Measurements from ENCODE around the gene OR2A5.
"Not testable (repeated sequence)": the region's sequence is repeated elsewhere in the genome, so short reads cannot be mapped to it uniquely, and the experiment has no call there.

Gene OR2A5

GRCh38 chr7:144048648-144049047 lies at the start of gene OR2A5:
OR2A5 (plus strand) TSS chr7:144048948; CDS start chr7:144050402, 1,454 bp downstream.
- no peak for DNase-seq

- DNase-seq: no peak
Observed at GRCh38 chr7:144000020-144000419, 48.7 kb upstream of the OR2A5 start, which contains the start of gene OR6B1. OR6B1 (plus strand) TSS chr7:144000320; CDS start chr7:144003997, 3,677 bp downstream.

- DNase-seq: no peak
Observed at GRCh38 chr7:144001543-144001942, 47.2 kb upstream of the OR2A5 start.

- no peak for DNase-seq
Observed at GRCh38 chr7:144004703-144005102, 44.0 kb upstream of the OR2A5 start.

GRCh38 chr7:144006029-144006691 lies 42.6 kb upstream of the OR2A5 start:
- no peak for DNase-seq

GRCh38 chr7:144006692-144007042 lies 42.1 kb upstream of the OR2A5 start:
- DNase-seq: no peak

GRCh38 chr7:144009361-144009760 lies 39.4 kb upstream of the OR2A5 start:
- no peak for DNase-seq

GRCh38 chr7:144010061-144010460 lies 38.7 kb upstream of the OR2A5 start:
- DNase-seq: not testable (repeated sequence)

- not testable (repeated sequence) for DNase-seq
Observed at GRCh38 chr7:144010821-144011220, 37.9 kb upstream of the OR2A5 start.

GRCh38 chr7:144011458-144012230 lies 37.1 kb upstream of the OR2A5 start:
- no peak for DNase-seq

GRCh38 chr7:144018065-144018464 lies 30.7 kb upstream of the OR2A5 start:
- DNase-seq: no peak

GRCh38 chr7:144019457-144019856 lies 29.3 kb upstream of the OR2A5 start:
- DNase-seq: no peak

GRCh38 chr7:144020340-144020739 lies 28.4 kb upstream of the OR2A5 start:
- DNase-seq: no peak

- DNase-seq: no peak
Observed at GRCh38 chr7:144022169-144022568, 26.6 kb upstream of the OR2A5 start.

GRCh38 chr7:144023171-144023827 lies 25.4 kb upstream of the OR2A5 start:
- no peak for DNase-seq

- DNase-seq: no peak
Observed at GRCh38 chr7:144024213-144024612, 24.5 kb upstream of the OR2A5 start.

GRCh38 chr7:144026203-144026883 lies 22.4 kb upstream of the OR2A5 start:
- DNase-seq: no peak

- DNase-seq: no peak
Observed at GRCh38 chr7:144027070-144027469, 21.7 kb upstream of the OR2A5 start.

GRCh38 chr7:144027974-144028373 lies 20.8 kb upstream of the OR2A5 start:
- DNase-seq: no peak

- DNase-seq: no peak
Observed at GRCh38 chr7:144028547-144028946, 20.2 kb upstream of the OR2A5 start.

- DNase-seq: no peak
Observed at GRCh38 chr7:144032516-144032915, 16.2 kb upstream of the OR2A5 start.

GRCh38 chr7:144032985-144033709 lies 15.6 kb upstream of the OR2A5 start:
- DNase-seq: no peak

GRCh38 chr7:144035385-144035784 lies 13.4 kb upstream of the OR2A5 start:
- DNase-seq: no peak
